Mesendoderm (in vitro differentiated cells): ENCODE results near the gene WDR64.

ENCODE experiments used
- DNase-seq: peaks from one replicate; pipeline ENCODE4 v3.0.0; 2013
- H2AK5ac ChIP-seq: 2 replicates; pipeline ENCODE4 v1.6.1; 2013; ENCODE audit warnings: low read length, inconsistent platforms
- H2BK120ac ChIP-seq: 2 replicates; pipeline ENCODE4 v1.6.1; 2013; ENCODE audit warnings: low read depth, mild to moderate bottlenecking, low read length, moderate library complexity, mixed read lengths
- H2BK15ac ChIP-seq: replicated peaks from 2 replicates; pipeline ENCODE4 v1.6.1; 2013; ENCODE audit warnings: low read depth, mild to moderate bottlenecking, moderate library complexity
- H2BK5ac ChIP-seq: 2 replicates; pipeline ENCODE4 v1.6.1; 2013; ENCODE audit warnings: low read length, inconsistent platforms
- H3K18ac ChIP-seq: 2 replicates; pipeline ENCODE4 v1.6.1; 2013; ENCODE audit warnings: mild to moderate bottlenecking, low read length, mixed read lengths
- H3K23ac ChIP-seq: one replicate; pipeline ENCODE4 v1.6.1; 2013; ENCODE audit warnings: low read length
- H3K27ac ChIP-seq: 2 replicates; pipeline ENCODE4 v1.5.1; 2013; ENCODE audit warnings: low read depth, mild to moderate bottlenecking, inconsistent platforms, low read length, moderate library complexity
- H3K27me3 ChIP-seq: 2 replicates; pipeline ENCODE4 v1.6.1; 2013; ENCODE audit warnings: low read length, control low read depth, mild to moderate bottlenecking, inconsistent platforms; ENCODE audit not compliant: insufficient read depth, poor library complexity
- H3K36me3 ChIP-seq: 2 replicates; pipeline ENCODE4 v1.6.1; 2013; ENCODE audit warnings: low read length, inconsistent platforms; ENCODE audit not compliant: control insufficient read depth, insufficient read depth
- H3K4ac ChIP-seq: one replicate; pipeline ENCODE4 v1.6.1; 2013; ENCODE audit warnings: low read depth, mild to moderate bottlenecking, low read length, moderate library complexity
- H3K4me1 ChIP-seq: 2 replicates; pipeline ENCODE4 v1.6.1; 2013; ENCODE audit warnings: low read depth, low read length, inconsistent platforms; ENCODE audit not compliant: control insufficient read depth
- H3K4me2 ChIP-seq: 2 replicates; pipeline ENCODE4 v1.6.1; 2013; ENCODE audit warnings: low read length
- H3K4me3 ChIP-seq: 2 replicates; pipeline ENCODE4 v1.5.1; 2013; ENCODE audit warnings: mild to moderate bottlenecking, low read length
- H3K56ac ChIP-seq: one replicate; pipeline ENCODE4 v1.6.1; 2013; ENCODE audit warnings: low read length
- H3K79me1 ChIP-seq: 2 replicates; pipeline ENCODE4 v1.6.1; 2013; ENCODE audit warnings: low read length, inconsistent platforms
- H3K79me2 ChIP-seq: 2 replicates; pipeline ENCODE4 v1.6.1; 2013; ENCODE audit warnings: mild to moderate bottlenecking, low read length; ENCODE audit not compliant: control insufficient read depth, insufficient read depth
- H3K9ac ChIP-seq: 2 replicates; pipeline ENCODE4 v1.6.1; 2013; ENCODE audit warnings: low read length, inconsistent platforms
- H4K5ac ChIP-seq: one replicate; pipeline ENCODE4 v1.6.1; 2013; ENCODE audit warnings: low read length
- H4K8ac ChIP-seq: one replicate; pipeline ENCODE4 v1.6.1; 2013; ENCODE audit warnings: low read depth, mild to moderate bottlenecking, control low read depth, low read length, moderate library complexity
- WGBS: extraction: QIAGEN DNeasy Blood & Tissue Kit; methylation state at CpG from one replicate; pipeline ENCODE4 v1.1.7; 2013; ENCODE audit warnings: low lambda C conversion rate, missing lambda C conversion rate; ENCODE audit not compliant: insufficient coverage; ENCODE audit errors: extremely low coverage; 5-methylcytosine and 5-hydroxymethylcytosine counted together

WDR64 gene

GRCh38 chr1:241842565-241842964, 190.5 kb downstream of the WDR64 start:
- H3K56ac ChIP-seq = no peak overlapping the region
- H3K9ac ChIP-seq = no peak overlapping the region
- H3K18ac ChIP-seq = no peak overlapping the region
- H3K36me3 ChIP-seq = no peaks in the 10 kb centered on the region
- DNase-seq = peak; percentile 18
- no peak overlapping the region for H3K4me2 ChIP-seq
- no peaks in the 10 kb centered on the region for H3K4me1 ChIP-seq
- no peak overlapping the region for H2BK5ac ChIP-seq
- no peak overlapping the region for H4K5ac ChIP-seq
- H2AK5ac ChIP-seq = no peak overlapping the region
- H3K23ac ChIP-seq = no peak overlapping the region
- H3K79me1 ChIP-seq = no peaks in the 10 kb centered on the region
- H3K4me3 ChIP-seq = no peak overlapping the region
- WGBS = no CpG with 5 or more reads among the region's 2 CpGs
- no peak overlapping the region for H3K4ac ChIP-seq
- no peak overlapping the region for H4K8ac ChIP-seq
- H3K27ac ChIP-seq = no peak overlapping the region
- H2BK15ac ChIP-seq = no peak overlapping the region
- no peaks in the 10 kb centered on the region for H3K79me2 ChIP-seq
- H3K27me3 ChIP-seq = no peaks in the 10 kb centered on the region
- H2BK120ac ChIP-seq = no peak overlapping the region

DNA sequence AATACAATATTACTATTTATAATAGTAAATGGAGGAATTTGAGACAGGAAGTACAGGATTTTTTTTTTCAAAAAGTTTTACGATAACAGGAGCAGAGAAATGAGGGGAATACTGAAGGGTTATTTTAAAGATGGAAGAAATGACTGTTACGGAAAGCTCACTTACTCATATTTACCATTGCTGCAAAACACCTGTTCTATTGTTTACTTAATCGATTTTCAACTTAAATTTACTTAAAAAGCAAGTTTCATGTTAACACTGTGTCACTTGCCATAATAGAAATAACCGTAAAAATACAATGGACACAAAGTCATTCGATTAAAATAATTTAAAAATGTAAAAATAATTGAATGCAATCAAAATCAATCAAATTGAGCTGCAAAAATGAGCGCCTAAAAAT, 192.5 kb downstream of the WDR64 start:
- WGBS = no CpG with 5 or more reads among the region's 6 CpGs
- DNase-seq = no peak
- Histone ChIP-seq H3K79me2 (peaks cover 11% of the 10 kb centered on the region), H2BK15ac (no peak overlapping the region), H4K8ac (no peak overlapping the region), H3K4me3 (no peak overlapping the region), H3K27me3 (no peaks in the 10 kb centered on the region), H3K23ac (no peak overlapping the region), H3K56ac (no peak overlapping the region), H2BK5ac (no peak overlapping the region), H3K4me1 (no peaks in the 10 kb centered on the region), H3K79me1 (peaks cover 2% of the 10 kb centered on the region), H3K4ac (no peak overlapping the region), H2AK5ac (no peak overlapping the region), H3K27ac (no peak overlapping the region), H3K36me3 (no peaks in the 10 kb centered on the region), H2BK120ac (no peak overlapping the region), H4K5ac (no peak overlapping the region), H3K9ac (no peak overlapping the region), H3K18ac (no peak overlapping the region), H3K4me2 (no peak overlapping the region)

- Histone ChIP-seq H3K79me1 (peaks cover 2% of the 10 kb centered on the region), H3K36me3 (no peaks in the 10 kb centered on the region), H2BK15ac (no peak overlapping the region), H2BK5ac (no peak overlapping the region), H3K9ac (no peak overlapping the region), H3K4me2 (no peak overlapping the region), H3K4me3 (no peak overlapping the region), H4K5ac (no peak overlapping the region), H3K18ac (no peak overlapping the region), H3K79me2 (peaks cover 14% of the 10 kb centered on the region), H3K27ac (no peak overlapping the region), H3K23ac (no peak overlapping the region), H2AK5ac (no peak overlapping the region), H3K56ac (no peak overlapping the region), H4K8ac (no peak overlapping the region), H3K4ac (no peak overlapping the region), H2BK120ac (no peak overlapping the region), H3K27me3 (no peaks in the 10 kb centered on the region), H3K4me1 (no peaks in the 10 kb centered on the region)
- no peak for DNase-seq
These were observed 194.3 kb downstream of the WDR64 start for GRCh38 chr1:241846375-241846774.

- peak overlapping the region; percentile 62 for H3K9ac ChIP-seq
- H2BK15ac ChIP-seq = no peak overlapping the region
- H3K79me1 ChIP-seq = peaks cover 2% of the 10 kb centered on the region
- H3K27ac ChIP-seq = no peak overlapping the region
- H3K4me1 ChIP-seq = no peaks in the 10 kb centered on the region
- no peaks in the 10 kb centered on the region for H3K27me3 ChIP-seq
- H2BK120ac ChIP-seq = no peak overlapping the region
- H4K5ac ChIP-seq = peak overlapping the region; percentile 1
- no peak overlapping the region for H2AK5ac ChIP-seq
- no peak for DNase-seq
- H4K8ac ChIP-seq = no peak overlapping the region
- peak overlapping the region; percentile 62 for H3K56ac ChIP-seq
- peak overlapping the region; percentile 21 for H3K4me2 ChIP-seq
- no peak overlapping the region for H3K23ac ChIP-seq
- peaks cover 14% of the 10 kb centered on the region for H3K79me2 ChIP-seq
- no peak overlapping the region for H3K18ac ChIP-seq
- H3K4ac ChIP-seq = no peak overlapping the region
- WGBS = no CpG with 5 or more reads among the region's 4 CpGs
- H2BK5ac ChIP-seq = no peak overlapping the region
- no peaks in the 10 kb centered on the region for H3K36me3 ChIP-seq
- no peak overlapping the region for H3K4me3 ChIP-seq
These were observed 194.9 kb downstream of the WDR64 start for GRCh38 chr1:241846862-241847539.

GRCh38 chr1:241847540-241847795, 195.4 kb downstream of the WDR64 start:
- Histone ChIP-seq H4K5ac (peak overlapping the region; percentile 1), H3K27me3 (no peaks in the 10 kb centered on the region), H2BK15ac (no peak overlapping the region), H3K4me3 (no peak overlapping the region), H3K79me1 (peaks cover 2% of the 10 kb centered on the region), H3K27ac (no peak overlapping the region), H3K56ac (peak overlapping the region; percentile 62), H3K36me3 (peaks cover 2% of the 10 kb centered on the region), H4K8ac (no peak overlapping the region), H3K4me1 (no peaks in the 10 kb centered on the region), H3K4ac (no peak overlapping the region), H3K9ac (peak overlapping the region; percentile 62), H2AK5ac (no peak overlapping the region), H3K79me2 (peaks cover 14% of the 10 kb centered on the region), H3K18ac (no peak overlapping the region), H2BK120ac (no peak overlapping the region), H2BK5ac (no peak overlapping the region), H3K4me2 (peak overlapping the region; percentile 21), H3K23ac (no peak overlapping the region)
- no CpG with 5 or more reads among the region's 6 CpGs for WGBS
- DNase-seq = no peak
